Hepatocyte (in vitro differentiated cells): ENCODE results near the gene PACRG. TPM values are rescaled to one million over a fixed set of nuclear protein-coding genes. Genes with fewer than 3 reads are reported as not detected.
A peak's percentile ranks its signal among the peaks of the same experiment; 100 is the strongest.

ENCODE experiments used
- DNase-seq: peaks from one replicate; pipeline ENCODE4 v3.0.0-alpha.2; 2016; ENCODE audit warnings: low spot score
- H2AFZ ChIP-seq: fragments of 200-600 bp; sonication (generic); 2 replicates; pipeline ENCODE4 v1.6.0; 2016; ENCODE audit warnings: antibody characterized with exemption, mild to moderate bottlenecking
- H3K27ac ChIP-seq: fragments of 200-600 bp; sonication (generic); 2 replicates; pipeline ENCODE4 v1.5.1; 2016; ENCODE audit warnings: mild to moderate bottlenecking
- H3K27me3 ChIP-seq: fragments of 200-600 bp; sonication (generic); 2 replicates; pipeline ENCODE4 v1.6.1; 2016
- H3K36me3 ChIP-seq: fragments of 200-600 bp; sonication (generic); replicated peaks from 2 replicates; pipeline ENCODE4 v1.5.1; 2016; ENCODE audit warnings: low read depth; ENCODE audit not compliant: insufficient read depth
- H3K4me1 ChIP-seq: fragments of 200-600 bp; sonication (generic); 2 replicates; pipeline ENCODE4 v1.5.1; 2016; ENCODE audit warnings: mild to moderate bottlenecking, moderate library complexity; ENCODE audit not compliant: insufficient read depth
- H3K4me2 ChIP-seq: fragments of 200-600 bp; sonication (generic); 2 replicates; pipeline ENCODE4 v1.6.0; 2016
- H3K4me3 ChIP-seq: fragments of 200-600 bp; sonication (generic); 2 replicates; pipeline ENCODE4 v1.5.1; 2016; ENCODE audit warnings: mild to moderate bottlenecking
- H3K79me2 ChIP-seq: fragments of 200-600 bp; sonication (generic); 2 replicates; pipeline ENCODE4 v1.6.0; 2017; ENCODE audit warnings: mild to moderate bottlenecking
- H3K9me2 ChIP-seq: fragments of 200-600 bp; sonication (generic); replicated peaks from 2 replicates; pipeline ENCODE4 v1.6.0; 2017; ENCODE audit warnings: mild to moderate bottlenecking; ENCODE audit not compliant: insufficient read depth
- H3K9me3 ChIP-seq: fragments of 200-600 bp; sonication (generic); 2 replicates; pipeline ENCODE4 v1.5.1; 2016; ENCODE audit warnings: low read depth, mild to moderate bottlenecking
- H4K20me1 ChIP-seq: fragments of 200-600 bp; sonication (generic); 2 replicates; pipeline ENCODE4 v1.6.0; 2016; ENCODE audit warnings: mild to moderate bottlenecking; ENCODE audit not compliant: insufficient read depth, poor library complexity, severe bottlenecking
- CTCF ChIP-seq: fragments of 200-600 bp; sonication (generic); IDR thresholded peaks from 2 replicates; pipeline ENCODE4 v1.5.1; 2016; ENCODE audit warnings: antibody characterized with exemption, mild to moderate bottlenecking; ENCODE audit not compliant: poor library complexity
- EZH2 ChIP-seq: fragments of 200-600 bp; sonication (generic); IDR thresholded peaks from 2 replicates; pipeline ENCODE4 v1.6.1; 2016; ENCODE audit warnings: antibody characterized with exemption, mild to moderate bottlenecking, borderline replicate concordance
- EZH2phosphoT487 ChIP-seq: fragments of 200-600 bp; sonication (generic); IDR thresholded peaks from one replicate; pipeline ENCODE4 v1.6.1; 2018; ENCODE audit warnings: antibody characterized with exemption, mild to moderate bottlenecking, low read depth, moderate library complexity; ENCODE audit not compliant: unreplicated experiment, severe bottlenecking
- WGBS: methylation state at CpG from one replicate; pipeline ENCODE4 v1.1.6; 2016; ENCODE audit warnings: low lambda C conversion rate; ENCODE audit errors: missing lambda C conversion rate; 5-methylcytosine and 5-hydroxymethylcytosine counted together
- polyA plus RNA-seq: library from polyadenylated mRNA; unstranded; fragments of >200 nt; fragmentation: Nextera tagmentation; extraction: Ambion mirVana; gene quantifications from 2 replicates; pipeline ENCODE4 v1.2.1, GENCODE V29; 2016
- total RNA-seq: library from RNA; depleted of rRNA; stranded (reverse); fragments of >200 nt; gene quantifications from 2 replicates; pipeline ENCODE4 v1.2.3, GENCODE V29; 2014

The PACRG gene
- total and polyA plus RNA-seq, 2 experiments from 2014 or later: 0.91 to 2.6 TPM

GRCh38 chr6:162882801-162883481, 155.2 kb downstream of the PACRG start:
- DNase-seq: no peak
- Histone ChIP-seq H3K4me2 (no peak overlapping the region), H4K20me1 (no peaks in the 10 kb centered on the region), H3K4me1 (no peaks in the 10 kb centered on the region), H3K9me2 (no peaks in the 10 kb centered on the region), H3K79me2 (no peaks in the 10 kb centered on the region), H3K27ac (no peak overlapping the region), H2AFZ (no peak overlapping the region), H3K9me3 (no peaks in the 10 kb centered on the region), H3K27me3 (no peaks in the 10 kb centered on the region), H3K36me3 (no peaks in the 10 kb centered on the region), H3K4me3 (no peak overlapping the region)
- TF ChIP-seq CTCF (no peak), EZH2phosphoT487 (no peak), EZH2 (no peak)
- WGBS: 90% methylated on average over 8 of the region's 8 CpGs

GRCh38 chr6:162887981-162888689, 160.4 kb downstream of the PACRG start:
- Histone ChIP-seq H3K36me3 (no peaks in the 10 kb centered on the region), H3K27ac (no peak overlapping the region), H3K4me2 (no peak overlapping the region), H3K79me2 (no peaks in the 10 kb centered on the region), H3K4me1 (no peaks in the 10 kb centered on the region), H3K4me3 (no peak overlapping the region), H2AFZ (no peak overlapping the region), H3K9me2 (no peaks in the 10 kb centered on the region), H3K9me3 (no peaks in the 10 kb centered on the region), H4K20me1 (no peaks in the 10 kb centered on the region), H3K27me3 (no peaks in the 10 kb centered on the region)
- DNase-seq: no peak
- WGBS: 88% methylated on average over 15 of the region's 15 CpGs
- no peak for TF ChIP-seq CTCF
- TF ChIP-seq EZH2: no peak
- no peak for TF ChIP-seq EZH2phosphoT487

GRCh38 chr6:162889303-162889702, 161.5 kb downstream of the PACRG start:
- Histone ChIP-seq H2AFZ (no peak overlapping the region), H3K36me3 (no peaks in the 10 kb centered on the region), H3K4me2 (no peak overlapping the region), H3K4me3 (no peak overlapping the region), H4K20me1 (no peaks in the 10 kb centered on the region), H3K9me2 (no peaks in the 10 kb centered on the region), H3K9me3 (no peaks in the 10 kb centered on the region), H3K27me3 (no peaks in the 10 kb centered on the region), H3K4me1 (no peaks in the 10 kb centered on the region), H3K27ac (no peak overlapping the region), H3K79me2 (no peaks in the 10 kb centered on the region)
- peak; percentile 73 for TF ChIP-seq EZH2phosphoT487
- TF ChIP-seq CTCF: no peak
- WGBS: 30% methylated on average over 1 of the region's 1 CpG
- no peak for DNase-seq
